Immature natural killer cell (primary cell): ENCODE results near the gene IGF2BP2. TPM values are rescaled to one million over a fixed set of nuclear protein-coding genes. Genes with fewer than 3 reads are reported as not detected.

ENCODE experiments used
- DNase-seq, 3 donors: peaks; one replicate each; pipeline ENCODE4 v3.0.0; 2022; ENCODE audit warnings: mixed read lengths in 1 of 3
- H3K27ac Mint-ChIP-seq, 6 donors: one replicate each; pipeline ENCODE4 v1.8.0; 2020; ENCODE audit warnings: mixed read lengths in 6 of 6, mild to moderate bottlenecking in 5 of 6, inconsistent platforms in 4 of 6, moderate library complexity in 3 of 6
- H3K27me3 Mint-ChIP-seq, 3 donors: one replicate each; pipeline ENCODE4 v1.8.0; 2020 to 2021; ENCODE audit warnings: low read depth in 3 of 3, mild to moderate bottlenecking in 3 of 3, mixed read lengths in 3 of 3, moderate library complexity in 3 of 3, inconsistent platforms in 1 of 3
- H3K36me3 Mint-ChIP-seq, 3 donors: one replicate each; pipeline ENCODE4 v1.8.0; 2020; ENCODE audit warnings: mixed read lengths in 3 of 3, inconsistent platforms in 2 of 3, mild to moderate bottlenecking in 2 of 3
- H3K4me1 Mint-ChIP-seq, 2 donors: one replicate each; pipeline ENCODE4 v1.8.0; 2020; ENCODE audit warnings: inconsistent platforms in 2 of 2, mild to moderate bottlenecking in 2 of 2, mixed read lengths in 2 of 2, moderate library complexity in 1 of 2
- H3K4me3 Mint-ChIP-seq, 5 donors: one replicate each; pipeline ENCODE4 v1.8.0; 2020; ENCODE audit warnings: mild to moderate bottlenecking in 5 of 5, mixed read lengths in 5 of 5, inconsistent platforms in 3 of 5, moderate library complexity in 3 of 5
- H3K9me3 Mint-ChIP-seq, 6 donors: one replicate each; pipeline ENCODE4 v1.8.0; 2020; ENCODE audit warnings: mild to moderate bottlenecking in 6 of 6, mixed read lengths in 6 of 6, inconsistent platforms in 4 of 6, moderate library complexity in 3 of 6
- polyA plus RNA-seq, 3 donors: library from polyadenylated mRNA; unstranded; fragments of 300-500 nt; fragmentation: Illumina TruSeq; gene quantifications; one replicate each; pipeline ENCODE4 v1.2.3, GENCODE V29; 2021

IGF2BP2 gene
- polyA plus RNA-seq, 3 donors from 2014 or later = 0.42 to 0.86 (median 0.43) TPM

GRCh38 chr3:185827595-185828344, 2.9 kb upstream of the IGF2BP2 start:
- Mint-ChIP-seq H3K9me3 (no peaks in the 10 kb centered on the region), H3K27me3 (peaks cover 8 to 29% (median 24%) of the 10 kb centered on the region in 3 donors)

GRCh38 chr3:185825639-185826481, 1.0 kb upstream of the IGF2BP2 start:
- H3K36me3 Mint-ChIP-seq = no peaks in the 10 kb centered on the region

More at GRCh38 chr3:185827595-185828344, 2.9 kb upstream of the IGF2BP2 start:
- Mint-ChIP-seq H3K36me3 (no peaks in the 10 kb centered on the region), H3K4me3 (no peak overlapping the region), H3K27ac (no peak overlapping the region), H3K4me1 (peaks cover 13 to 16% of the 10 kb centered on the region in 2 donors)
- no peak for DNase-seq

GRCh38 chr3:185824051-185825005, 514 bp downstream of the IGF2BP2 start:
- peak overlapping the region in 2 of 6 donors; percentile 20 to 45 for H3K27ac Mint-ChIP-seq
- no peaks in the 10 kb centered on the region for H3K36me3 Mint-ChIP-seq
- peaks cover 18 to 21% of the 10 kb centered on the region in 2 donors for H3K4me1 Mint-ChIP-seq
- H3K27me3 Mint-ChIP-seq = peaks cover 8 to 33% (median 24%) of the 10 kb centered on the region in 3 donors
- no peaks in the 10 kb centered on the region for H3K9me3 Mint-ChIP-seq
- DNase-seq = peak in 1 of 3 donors; percentile 12
- H3K4me3 Mint-ChIP-seq = peak overlapping the region; percentile 74 to 88 (median 85)

More at GRCh38 chr3:185825639-185826481, 1.0 kb upstream of the IGF2BP2 start:
- Mint-ChIP-seq H3K27ac (peak overlapping the region in 1 of 6 donors; percentile 43), H3K27me3 (peaks cover 8 to 38% (median 24%) of the 10 kb centered on the region in 3 donors), H3K9me3 (no peaks in the 10 kb centered on the region), H3K4me3 (peak overlapping the region; percentile 78 to 88 (median 83)), H3K4me1 (peaks cover 18 to 21% of the 10 kb centered on the region in 2 donors)
- peak in 2 of 3 donors; percentile 38 to 39 for DNase-seq

- Mint-ChIP-seq H3K27ac (peak overlapping the region in 2 of 6 donors; percentile 20 to 41), H3K27me3 (peaks cover 8 to 35% (median 26%) of the 10 kb centered on the region in 3 donors), H3K9me3 (no peaks in the 10 kb centered on the region), H3K4me1 (peaks cover 18 to 21% of the 10 kb centered on the region in 2 donors), H3K36me3 (no peaks in the 10 kb centered on the region), H3K4me3 (peak overlapping the region; percentile 80 to 88 (median 85))
- peak in 2 of 3 donors; percentile 21 for DNase-seq
Observed at GRCh38 chr3:185823078-185824044, 1.5 kb downstream of the IGF2BP2 start.

- no peaks in the 10 kb centered on the region for H3K36me3 Mint-ChIP-seq
- H3K4me1 Mint-ChIP-seq = peaks cover 18 to 21% of the 10 kb centered on the region in 2 donors
- H3K27ac Mint-ChIP-seq = peak overlapping the region in 2 of 6 donors; percentile 20 to 41
- peaks cover 8 to 32% (median 26%) of the 10 kb centered on the region in 3 donors for H3K27me3 Mint-ChIP-seq
- no peak for DNase-seq
- no peaks in the 10 kb centered on the region for H3K9me3 Mint-ChIP-seq
- H3K4me3 Mint-ChIP-seq = peak overlapping the region; percentile 79 to 82 (median 80)
Observed at GRCh38 chr3:185822221-185823000, 2.4 kb downstream of the IGF2BP2 start.

- H3K36me3 Mint-ChIP-seq = no peaks in the 10 kb centered on the region
- H3K27me3 Mint-ChIP-seq = peaks cover 4 to 22% (median 19%) of the 10 kb centered on the region in 3 donors
- no peak overlapping the region for H3K4me3 Mint-ChIP-seq
Observed at GRCh38 chr3:185820973-185821758, 3.7 kb downstream of the IGF2BP2 start.

GRCh38 chr3:185818267-185818875, 6.5 kb downstream of the IGF2BP2 start:
- Mint-ChIP-seq H3K27me3 (peaks cover 0 to 21% (median 9%) of the 10 kb centered on the region in 3 donors), H3K36me3 (no peaks in the 10 kb centered on the region)

More at GRCh38 chr3:185820973-185821758, 3.7 kb downstream of the IGF2BP2 start:
- Mint-ChIP-seq H3K4me1 (peaks cover 11 to 14% of the 10 kb centered on the region in 2 donors), H3K27ac (no peak overlapping the region), H3K9me3 (no peaks in the 10 kb centered on the region)
- no peak for DNase-seq

GRCh38 chr3:185815391-185816282, 9.2 kb downstream of the IGF2BP2 start:
- H3K27ac Mint-ChIP-seq = peak overlapping the region in 1 of 6 donors; percentile 28
- H3K4me1 Mint-ChIP-seq = peaks cover 9 to 11% of the 10 kb centered on the region in 2 donors
- no peaks in the 10 kb centered on the region for H3K36me3 Mint-ChIP-seq
- peak overlapping the region in 2 of 5 donors; percentile 27 to 31 for H3K4me3 Mint-ChIP-seq
- H3K27me3 Mint-ChIP-seq = peaks cover 0 to 9% (median 4%) of the 10 kb centered on the region in 3 donors
- peak in 1 of 3 donors; percentile 2 for DNase-seq
- no peaks in the 10 kb centered on the region for H3K9me3 Mint-ChIP-seq

More at GRCh38 chr3:185818267-185818875, 6.5 kb downstream of the IGF2BP2 start:
- H3K9me3 Mint-ChIP-seq = no peaks in the 10 kb centered on the region
- no peak overlapping the region for H3K27ac Mint-ChIP-seq
- no peak for DNase-seq
- no peak overlapping the region for H3K4me3 Mint-ChIP-seq
- H3K4me1 Mint-ChIP-seq = peaks cover 15 to 24% of the 10 kb centered on the region in 2 donors

GRCh38 chr3:185813691-185814215, 11.1 kb downstream of the IGF2BP2 start:
- Mint-ChIP-seq H3K9me3 (no peaks in the 10 kb centered on the region), H3K36me3 (no peaks in the 10 kb centered on the region), H3K4me3 (no peak overlapping the region), H3K27ac (no peak overlapping the region), H3K27me3 (peaks cover 0 to 8% (median 2%) of the 10 kb centered on the region in 3 donors), H3K4me1 (peaks cover 9 to 11% of the 10 kb centered on the region in 2 donors)
- DNase-seq = no peak
